Gastrocnemius medialis (tissue), 4 donors: ENCODE results near the gene EN1. TPM values are rescaled to one million over a fixed set of nuclear protein-coding genes. Genes with fewer than 3 reads are reported as not detected.

Experiments
- ATAC-seq, 2 donors: fragments of 150-250 bp; one replicate each; pipeline ENCODE4 v1.9.1; 2016
- DNase-seq, 2 donors: peaks; one replicate each; pipeline ENCODE4 v3.0.0-alpha.2; 2019
- H3K27ac ChIP-seq, 4 donors: fragments of 200-600 bp; sonication (generic); 1 replicate in 1 of 4; 2 replicates in 3 of 4; pipeline ENCODE4 v1.5.1; 2016 to 2018; ENCODE audit warnings: mild to moderate bottlenecking in 2 of 4, moderate library complexity in 1 of 4
- H3K27me3 ChIP-seq, 3 donors: fragments of 200-600 bp; sonication (generic) in 2 of 3; 1 replicate in 1 of 3; 2 replicates in 2 of 3; pipeline versions ENCODE4 v1.5.1 to v1.6.0; 2016 to 2019; ENCODE audit warnings: mild to moderate bottlenecking in 1 of 3, moderate library complexity in 1 of 3
- H3K36me3 ChIP-seq, 2 donors: fragments of 200-600 bp; sonication (generic) in 1 of 2; one replicate each; pipeline ENCODE4 v1.5.1; 2017 to 2018
- H3K4me1 ChIP-seq, 2 donors: fragments of 200-600 bp; sonication (generic) in 1 of 2; one replicate each; pipeline ENCODE4 v1.5.1; 2016 to 2017; ENCODE audit warnings: mild to moderate bottlenecking in 2 of 2
- H3K4me3 ChIP-seq, 4 donors: fragments of 200-600 bp; sonication (generic) in 3 of 4; 1 replicate in 1 of 4; 2 replicates in 3 of 4; pipeline ENCODE4 v1.5.1; 2016 to 2019; ENCODE audit warnings: mild to moderate bottlenecking in 2 of 4
- H3K9me3 ChIP-seq, 3 donors: fragments of 200-600 bp; sonication (generic) in 2 of 3; 1 replicate in 1 of 3; 2 replicates in 2 of 3; pipeline ENCODE4 v1.5.1; 2016 to 2019
- CTCF ChIP-seq, 5 experiments: fragments of 450-650 bp in 3 of 5; fragments of 200-600 bp in 2 of 5; sonication (generic) in 2 of 5; IDR thresholded peaks in 4 of 5; conservative IDR thresholded peaks in 1 of 5; 1 replicate in 4 of 5; 2 replicates in 1 of 5; pipeline ENCODE4 v1.5.1; 2016 to 2019; ENCODE audit warnings: antibody characterized with exemption in 5 of 5, mild to moderate bottlenecking in 3 of 5, moderate library complexity in 3 of 5
- POLR2A ChIP-seq, 2 donors: fragments of 450-650 bp; IDR thresholded peaks; one replicate each; pipeline ENCODE4 v1.6.1; 2017; ENCODE audit warnings: antibody characterized with exemption in 2 of 2, mild to moderate bottlenecking in 2 of 2, moderate library complexity in 2 of 2
- in situ Hi-C, 4 donors: fragments of 200-750 bp; cut with MboI; loops; one replicate each; pipeline versions ENCODE4 v1.15.0 to v1.8.0; 2017; ENCODE audit warnings: low sequenced_read_pairs in 4 of 4
- intact Hi-C: fragments of 100-400 bp; cut with DNase I; formaldehyde crosslinking; loops from one replicate; pipeline ENCODE4 v1.15.1; 2023; ENCODE audit warnings: low total_unique reads
- total RNA-seq, 4 donors: library from RNA; depleted of rRNA; stranded (reverse); fragments of >200 nt; gene quantifications; one replicate each; pipeline versions ENCODE4 v1.1.0 to v1.2.3, GENCODE V29; 2016

Gene EN1
- total RNA-seq, 4 donors from 2014 or later: 3.9 to 11.0 (median 6.7) TPM

DNA sequence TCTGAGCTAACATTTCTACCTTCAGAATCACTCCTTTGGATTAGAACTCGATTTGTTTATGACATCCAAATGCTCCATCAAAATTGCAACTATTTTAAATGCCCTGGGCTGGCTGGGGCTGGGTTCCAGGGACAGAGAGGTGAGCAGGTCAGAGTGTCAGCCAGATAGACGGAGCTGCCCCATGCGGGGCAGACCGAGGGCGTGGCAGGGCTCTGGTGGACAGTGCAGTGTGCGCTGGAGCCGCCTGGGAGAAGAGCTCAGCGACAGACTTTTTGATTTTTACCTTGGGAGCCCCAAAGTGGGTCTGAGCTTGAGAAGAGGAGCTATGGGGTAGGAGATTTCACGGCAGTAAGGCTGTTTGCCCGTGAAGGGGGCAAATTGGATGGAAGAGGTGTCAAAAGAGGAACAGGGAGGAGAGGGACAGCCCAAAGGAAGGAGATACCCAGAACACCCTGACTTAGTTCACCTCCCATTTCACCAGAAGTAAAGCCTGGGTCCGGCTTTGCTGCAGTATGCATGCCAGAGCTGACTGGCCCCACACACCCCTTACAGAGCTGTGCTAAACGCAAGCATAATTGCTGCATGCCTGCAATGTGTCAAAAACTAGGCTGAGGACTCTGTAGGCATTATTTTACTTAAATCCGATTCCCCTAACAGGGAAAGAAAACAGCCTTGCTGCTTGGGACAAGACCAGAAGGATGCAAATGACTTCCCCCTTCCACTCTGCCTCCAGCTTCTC lies 33.7 kb downstream of the EN1 start:
- Histone ChIP-seq H3K27me3 (no peaks in the 10 kb centered on the region), H3K4me1 (no peaks in the 10 kb centered on the region)
- intact Hi-C loops: no loop called here

GRCh38 chr2:118813111-118813510 lies 34.3 kb downstream of the EN1 start:
- Histone ChIP-seq H3K4me3 (no peak overlapping the region), H3K9me3 (no peaks in the 10 kb centered on the region), H3K4me1 (peaks cover 0 to 1% of the 10 kb centered on the region in 2 donors), H3K27ac (no peak overlapping the region), H3K27me3 (no peaks in the 10 kb centered on the region), H3K36me3 (no peaks in the 10 kb centered on the region)
- ATAC-seq (no peak), DNase-seq (no peak)
- TF ChIP-seq CTCF (IDR thresholded peaks at IDR 0.05 in 4 of 5, conservative IDR thresholded peaks at IDR 0.05 in 1 of 5) (no peak), POLR2A (IDR thresholded peaks at IDR 0.05) (no peak)
- in situ Hi-C loops: no loop called here
- intact Hi-C loops: no loop called here

More for the DNA sequence above, 33.7 kb downstream of the EN1 start:
- H3K36me3 ChIP-seq: no peaks in the 10 kb centered on the region
- DNase-seq (no peak), ATAC-seq (no peak)
- H3K27ac ChIP-seq: no peak overlapping the region
- in situ Hi-C loops: no loop called here
- H3K4me3 ChIP-seq: no peak overlapping the region
- H3K9me3 ChIP-seq: no peaks in the 10 kb centered on the region
- no peak for TF ChIP-seq POLR2A (IDR thresholded peaks at IDR 0.05)
- TF ChIP-seq CTCF (IDR thresholded peaks at IDR 0.05 in 4 of 5, conservative IDR thresholded peaks at IDR 0.05 in 1 of 5): no peak

DNA sequence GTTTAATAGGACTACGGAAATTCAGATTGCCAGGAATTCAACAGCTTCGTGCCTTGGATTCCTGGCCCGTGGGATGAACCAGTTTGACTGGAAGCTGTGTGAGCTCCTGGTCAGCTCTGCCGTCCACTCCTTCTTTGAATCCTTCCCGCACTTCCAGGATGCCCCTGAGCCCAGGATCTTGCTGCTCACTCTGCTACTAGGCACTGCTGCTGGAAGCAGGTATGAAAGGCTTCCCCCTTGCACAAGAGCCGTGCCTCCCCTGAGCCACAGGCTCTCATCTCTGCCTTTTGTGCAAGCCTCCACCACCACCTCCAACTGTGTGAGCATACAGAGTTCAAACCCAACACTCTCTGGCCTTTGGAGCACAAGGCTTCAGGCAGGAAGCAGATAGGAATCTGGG lies 34.9 kb downstream of the EN1 start:
- in situ Hi-C loops: no loop called here
- no peak overlapping the region for H3K4me3 ChIP-seq

DNA sequence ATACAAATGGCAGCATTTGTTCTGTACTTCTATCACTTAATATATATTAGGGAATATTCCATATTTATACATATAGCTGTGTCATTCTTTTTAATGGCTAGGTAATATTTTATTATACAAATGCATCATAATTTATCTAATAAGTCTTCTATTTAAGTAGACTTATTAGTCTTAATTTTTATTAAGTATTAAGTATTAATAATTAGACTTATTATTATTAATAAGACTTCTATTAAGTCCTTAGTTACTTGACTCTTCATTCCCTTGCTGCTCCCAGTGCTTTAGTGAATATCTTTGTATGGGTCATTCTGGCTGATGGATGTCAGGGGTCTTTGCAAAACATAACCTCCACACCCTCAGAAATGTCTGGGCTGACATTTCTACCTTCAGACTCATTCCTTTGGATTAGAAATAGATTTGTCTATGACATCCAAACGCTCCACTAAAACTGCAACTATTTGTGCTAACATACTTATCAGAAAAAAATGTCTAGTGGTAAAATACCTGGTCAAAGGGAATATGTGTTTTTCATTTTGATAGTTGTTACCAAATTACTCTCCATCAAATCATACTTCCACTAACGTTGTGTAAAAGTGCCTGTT lies 35.8 kb downstream of the EN1 start:
- in situ Hi-C loops: no loop called here
- no peak for TF ChIP-seq CTCF (IDR thresholded peaks at IDR 0.05 in 4 of 5, conservative IDR thresholded peaks at IDR 0.05 in 1 of 5)
- TF ChIP-seq POLR2A (IDR thresholded peaks at IDR 0.05): no peak
- peaks cover 7 to 15% of the 10 kb centered on the region in 2 donors for H3K4me1 ChIP-seq
- H3K9me3 ChIP-seq: no peaks in the 10 kb centered on the region
- no peak for DNase-seq
- H3K4me3 ChIP-seq: no peak overlapping the region
- H3K36me3 ChIP-seq: no peaks in the 10 kb centered on the region
- no peaks in the 10 kb centered on the region for H3K27me3 ChIP-seq
- intact Hi-C loops: no loop called here
- no peak for ATAC-seq
- no peak overlapping the region for H3K27ac ChIP-seq

More for the DNA sequence above, 34.9 kb downstream of the EN1 start:
- TF ChIP-seq POLR2A (IDR thresholded peaks at IDR 0.05): no peak
- TF ChIP-seq CTCF (IDR thresholded peaks at IDR 0.05 in 4 of 5, conservative IDR thresholded peaks at IDR 0.05 in 1 of 5): no peak
- Histone ChIP-seq H3K27me3 (no peaks in the 10 kb centered on the region), H3K27ac (no peak overlapping the region), H3K36me3 (no peaks in the 10 kb centered on the region), H3K4me1 (peaks cover 0 to 7% of the 10 kb centered on the region in 2 donors), H3K9me3 (no peaks in the 10 kb centered on the region)
- intact Hi-C loops: no loop called here
- no peak for ATAC-seq
- no peak for DNase-seq
